CD4-positive, alpha-beta memory T cell (primary cell): Measurements from ENCODE around the gene GOLT1A. TPM values are rescaled to one million over a fixed set of nuclear protein-coding genes. Genes with fewer than 3 reads are reported as not detected.

ENCODE experiments used
- CTCF ChIA-PET: fragments of 350-600 bp; sonication (Branson Sonifier 250); formaldehyde crosslinking; loops from one replicate; lab custom pipeline; 2021; ENCODE audit warnings: inconsistent platforms; ENCODE audit not compliant: partially characterized antibody; lab: Charles Lee
- POLR2A ChIA-PET: fragments of 350-600 bp; sonication (Branson Sonifier 250); formaldehyde crosslinking; loops from one replicate; lab custom pipeline; 2021; ENCODE audit not compliant: partially characterized antibody; lab: Charles Lee
- DNase-seq, 5 donors: peaks; one replicate each; pipeline versions ENCODE4 v3.0.0 to v3.0.0-alpha.2; 2020 to 2022; ENCODE audit warnings: mixed read lengths in 1 of 5
- H3K27ac ChIP-seq: one replicate; pipeline ENCODE4 v1.7.0; 2013; ENCODE audit warnings: low read depth, low read length
- H3K27me3 ChIP-seq: 2 replicates; pipeline ENCODE4 v1.7.0; 2013; ENCODE audit warnings: mild to moderate bottlenecking, low read length, moderate library complexity; ENCODE audit not compliant: insufficient read depth
- H3K36me3 ChIP-seq: 2 replicates; pipeline ENCODE4 v1.7.0; 2013; ENCODE audit warnings: mild to moderate bottlenecking, low read length, moderate library complexity; ENCODE audit not compliant: insufficient read depth
- H3K4me1 ChIP-seq: 2 replicates; pipeline ENCODE4 v1.7.0; 2013; ENCODE audit warnings: mild to moderate bottlenecking, low read length, moderate library complexity; ENCODE audit not compliant: insufficient read depth
- H3K4me3 ChIP-seq, 2 donors: one replicate each; pipeline ENCODE4 v1.7.0; 2013; ENCODE audit warnings: low read length in 2 of 2, mild to moderate bottlenecking in 1 of 2
- H3K9me3 ChIP-seq, 2 donors: one replicate each; pipeline ENCODE4 v1.7.0; 2013; ENCODE audit warnings: low read length in 2 of 2, control low read depth in 1 of 2; ENCODE audit not compliant: control insufficient read depth in 1 of 2
- H3K27ac Mint-ChIP-seq, 7 donors: one replicate each; pipeline ENCODE4 v1.8.0; 2020 to 2021; ENCODE audit warnings: mixed read lengths in 7 of 7, mild to moderate bottlenecking in 6 of 7, inconsistent platforms in 3 of 7, moderate library complexity in 3 of 7
- H3K27me3 Mint-ChIP-seq, 2 donors: one replicate each; pipeline ENCODE4 v1.8.0; 2020 to 2021; ENCODE audit warnings: mixed read lengths in 2 of 2
- H3K36me3 Mint-ChIP-seq, 2 donors: one replicate each; pipeline ENCODE4 v1.8.0; 2020 to 2021; ENCODE audit warnings: mixed read lengths in 2 of 2, inconsistent platforms in 1 of 2, mild to moderate bottlenecking in 1 of 2
- H3K4me1 Mint-ChIP-seq, 4 donors: one replicate each; pipeline ENCODE4 v1.8.0; 2020 to 2021; ENCODE audit warnings: mixed read lengths in 4 of 4, mild to moderate bottlenecking in 1 of 4
- H3K4me3 Mint-ChIP-seq, 8 donors: one replicate each; pipeline ENCODE4 v1.8.0; 2020 to 2021; ENCODE audit warnings: mixed read lengths in 8 of 8, mild to moderate bottlenecking in 7 of 8, moderate library complexity in 6 of 8, inconsistent platforms in 3 of 8
- H3K9me3 Mint-ChIP-seq, 8 donors: one replicate each; pipeline ENCODE4 v1.8.0; 2020 to 2021; ENCODE audit warnings: mixed read lengths in 8 of 8, mild to moderate bottlenecking in 5 of 8, inconsistent platforms in 3 of 8, moderate library complexity in 1 of 8
- intact Hi-C: fragments of 100-400 bp; cut with micrococcal nuclease; formaldehyde crosslinking; loops from one replicate; pipeline ENCODE4 v1.15.1; 2023
- polyA plus RNA-seq, 2 donors: library from polyadenylated mRNA; unstranded; fragments of 300-500 nt; fragmentation: Illumina TruSeq; gene quantifications; one replicate each; pipeline ENCODE4 v1.2.3, GENCODE V29; 2021
- total RNA-seq, 2 experiments: library from RNA; stranded (reverse); gene quantifications; one replicate each; pipeline ENCODE4 v1.2.3, GENCODE V29; 2021

The GOLT1A gene
- total and polyA plus RNA-seq, 4 experiments from 2014 or later = 0.39 to 0.54 (median 0.41) TPM; not detected in 1

DNA sequence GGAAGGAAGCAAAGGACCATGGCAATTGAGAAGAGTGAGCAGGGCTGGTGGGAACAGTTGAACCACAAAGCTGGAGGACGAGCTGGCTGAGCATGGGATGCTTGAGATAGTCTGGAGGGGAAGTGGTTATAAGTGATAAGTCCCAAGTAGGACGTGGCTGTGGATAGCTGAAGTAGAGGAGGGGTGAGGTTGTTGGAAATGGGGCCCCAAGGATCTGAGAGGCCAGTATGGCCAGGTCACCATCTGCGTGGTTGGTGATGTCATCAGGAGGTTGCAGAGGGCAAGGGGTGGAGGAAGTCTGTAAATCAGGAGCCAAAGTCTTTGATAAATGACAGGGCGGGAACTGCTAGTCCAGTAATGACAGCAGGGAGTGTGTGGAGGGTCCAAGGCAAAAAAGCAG lies 36.7 kb downstream of the GOLT1A start:
- Histone ChIP-seq H3K4me1 (no peaks in the 10 kb centered on the region), H3K27me3 (no peaks in the 10 kb centered on the region), H3K27ac (no peak overlapping the region), H3K9me3 (no peaks in the 10 kb centered on the region), H3K4me3 (no peak overlapping the region), H3K36me3 (no peaks in the 10 kb centered on the region)
- H3K27me3 Mint-ChIP-seq = peaks cover 12 to 13% of the 10 kb centered on the region in 2 donors
- no peaks in the 10 kb centered on the region for H3K4me1 Mint-ChIP-seq
- H3K9me3 Mint-ChIP-seq = peaks cover 0 to 27% (median 12%) of the 10 kb centered on the region in 8 donors
- H3K4me3 Mint-ChIP-seq = no peak overlapping the region
- DNase-seq = no peak
- CTCF ChIA-PET = interaction anchor here (1.4 kb wide), 1 partner anchor 14 kb away, joined by 6 read pairs; no protein-coding TSS in a partner anchor
- H3K36me3 Mint-ChIP-seq = peaks cover 0 to 2% of the 10 kb centered on the region in 2 donors
- intact Hi-C loops = no loop called here
- POLR2A ChIA-PET = no interaction called here
- H3K27ac Mint-ChIP-seq = no peak overlapping the region

DNA sequence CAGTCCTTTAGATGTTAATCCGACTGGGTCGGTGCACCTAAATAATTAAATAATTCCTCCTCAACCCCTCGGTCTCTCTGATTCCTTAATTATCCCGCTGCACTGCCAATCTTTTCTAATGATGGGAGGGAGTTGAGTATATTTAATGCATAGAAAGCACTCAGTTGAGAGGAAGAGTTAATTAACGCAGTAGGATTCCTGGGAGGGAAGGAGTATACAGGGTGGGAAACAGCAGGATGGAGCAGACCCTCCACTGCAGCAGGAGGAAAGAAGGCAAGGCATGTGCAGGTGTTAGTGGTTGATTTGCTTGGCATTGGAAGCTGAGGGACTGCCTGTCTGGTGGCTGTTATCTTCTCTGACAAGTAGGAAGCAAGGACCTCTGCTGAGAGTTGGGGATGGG lies 37.7 kb downstream of the GOLT1A start:
- DNase-seq = no peak
- no peaks in the 10 kb centered on the region for H3K4me1 ChIP-seq
- no peaks in the 10 kb centered on the region for H3K9me3 ChIP-seq
- H3K27ac Mint-ChIP-seq = no peak overlapping the region
- peaks cover 0 to 3% of the 10 kb centered on the region in 2 donors for H3K36me3 Mint-ChIP-seq
- H3K27me3 Mint-ChIP-seq = peaks cover 12 to 13% of the 10 kb centered on the region in 2 donors
- H3K27me3 ChIP-seq = no peaks in the 10 kb centered on the region
- intact Hi-C loops = no loop called here
- peaks cover 2 to 35% (median 20%) of the 10 kb centered on the region in 8 donors for H3K9me3 Mint-ChIP-seq
- ChIA-PET CTCF (interaction anchor here (1.7 kb wide), 1 partner anchor 188 kb away, joined by 5 read pairs; no protein-coding TSS in a partner anchor), POLR2A (no interaction called here)
- no peak overlapping the region for H3K4me3 ChIP-seq
- no peaks in the 10 kb centered on the region for H3K4me1 Mint-ChIP-seq
- no peaks in the 10 kb centered on the region for H3K36me3 ChIP-seq
- H3K27ac ChIP-seq = no peak overlapping the region
- no peak overlapping the region for H3K4me3 Mint-ChIP-seq

DNA sequence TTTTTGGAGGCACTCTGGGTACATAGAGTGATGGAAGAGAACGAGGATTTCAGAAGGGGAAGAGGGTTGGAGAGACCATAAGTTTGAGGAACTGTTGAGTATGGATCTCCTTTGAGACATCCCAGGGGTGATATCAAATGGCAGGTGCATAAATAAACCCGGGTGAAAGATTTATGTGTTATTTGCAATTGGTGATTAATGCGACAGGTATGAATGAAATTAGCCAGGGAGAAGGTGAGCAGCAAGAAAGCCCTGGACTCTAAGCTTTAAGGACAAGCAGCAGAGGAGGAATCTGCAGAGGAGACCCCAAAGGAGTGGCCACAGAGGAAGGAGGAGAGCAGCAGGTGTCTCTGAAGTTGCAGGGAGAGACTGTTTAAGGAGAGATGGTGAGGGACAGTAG lies 38.8 kb downstream of the GOLT1A start:
- Mint-ChIP-seq H3K9me3 (peaks cover 2 to 44% (median 30%) of the 10 kb centered on the region in 8 donors), H3K27me3 (peaks cover 12 to 13% of the 10 kb centered on the region in 2 donors), H3K36me3 (peaks cover 0 to 5% of the 10 kb centered on the region in 2 donors), H3K4me3 (no peak overlapping the region), H3K4me1 (no peaks in the 10 kb centered on the region), H3K27ac (no peak overlapping the region)
- CTCF ChIA-PET = interaction anchor here (0.9 to 1.7 kb wide), 2 partner anchors 9 to 189 kb away, joined by 3 to 5 read pairs; no protein-coding TSS in a partner anchor
- Histone ChIP-seq H3K4me1 (no peaks in the 10 kb centered on the region), H3K4me3 (no peak overlapping the region), H3K27ac (no peak overlapping the region), H3K36me3 (no peaks in the 10 kb centered on the region), H3K27me3 (no peaks in the 10 kb centered on the region), H3K9me3 (peaks cover 0 to 8% of the 10 kb centered on the region in 2 donors)
- intact Hi-C loops = no loop called here
- POLR2A ChIA-PET = no interaction called here
- DNase-seq = no peak

DNA sequence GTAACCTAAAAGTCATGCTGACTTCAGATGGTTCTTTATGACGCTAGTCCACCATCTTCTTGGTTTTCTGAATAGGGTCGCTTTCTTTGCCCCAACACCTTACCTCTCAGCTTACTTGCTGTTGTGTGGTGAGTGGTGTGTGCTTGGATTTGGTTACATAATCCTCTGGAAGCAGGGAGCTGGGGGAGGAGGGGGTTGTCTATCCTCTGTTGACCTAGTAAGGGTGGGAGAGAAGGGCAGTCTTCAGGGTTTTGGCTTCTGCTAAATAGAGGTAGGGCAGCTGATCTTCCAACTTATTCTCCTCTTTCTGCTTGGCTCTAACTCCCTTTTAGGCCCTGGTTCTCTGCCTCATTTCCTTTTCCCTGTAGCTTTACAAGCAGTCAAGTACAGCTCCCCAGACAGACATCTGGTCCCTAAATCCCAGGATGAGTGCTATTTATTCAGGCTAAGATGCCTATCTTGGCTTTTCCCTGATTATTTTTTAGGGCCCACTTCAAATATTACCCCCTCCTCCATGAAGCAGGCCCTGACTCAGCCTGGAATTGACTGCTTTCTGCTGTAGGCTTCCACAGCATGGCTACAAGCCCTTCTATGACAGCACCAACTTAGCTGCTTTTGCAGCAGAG lies 41.3 kb downstream of the GOLT1A start:
- H3K27ac ChIP-seq = no peak overlapping the region
- H3K27me3 Mint-ChIP-seq = peaks cover 6 to 7% of the 10 kb centered on the region in 2 donors
- DNase-seq = no peak
- no peaks in the 10 kb centered on the region for H3K4me1 ChIP-seq
- ChIA-PET POLR2A (no interaction called here), CTCF (interaction anchor here (1.8 to 2.5 kb wide), 2 partner anchors 10 to 191 kb away, joined by 5 to 7 read pairs; no protein-coding TSS in a partner anchor)
- no peak overlapping the region for H3K4me3 ChIP-seq
- H3K9me3 Mint-ChIP-seq = peaks cover 5 to 59% (median 50%) of the 10 kb centered on the region in 8 donors
- peaks cover 4 to 20% of the 10 kb centered on the region in 2 donors for H3K9me3 ChIP-seq
- H3K27me3 ChIP-seq = no peaks in the 10 kb centered on the region
- no peaks in the 10 kb centered on the region for H3K36me3 ChIP-seq
- H3K4me1 Mint-ChIP-seq = no peaks in the 10 kb centered on the region
- H3K36me3 Mint-ChIP-seq = peaks cover under 1 to 9% of the 10 kb centered on the region in 2 donors
- intact Hi-C loops = no loop called here
- H3K27ac Mint-ChIP-seq = no peak overlapping the region
- no peak overlapping the region for H3K4me3 Mint-ChIP-seq

DNA sequence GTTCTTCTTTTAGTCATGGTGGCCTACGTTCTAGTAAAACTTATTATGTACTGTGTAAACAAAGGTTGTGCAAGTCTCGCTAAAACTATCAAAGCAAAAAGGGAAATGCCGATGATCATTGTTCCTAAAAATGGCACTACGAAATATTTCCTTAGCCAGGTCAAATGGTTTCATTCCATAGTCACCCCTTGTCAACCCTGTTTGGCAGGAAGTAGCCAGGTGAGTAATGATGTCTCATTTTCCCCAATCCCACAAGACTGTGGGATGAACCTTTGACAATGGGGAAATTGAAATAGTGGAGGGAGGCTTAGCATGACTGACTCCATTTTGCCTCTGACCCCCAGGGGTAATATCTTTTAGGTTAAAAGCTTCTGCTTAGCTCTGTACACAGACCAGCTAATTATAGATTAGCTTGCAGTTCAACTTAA lies 42.0 kb downstream of the GOLT1A start:
- no peak overlapping the region for H3K4me3 ChIP-seq
- H3K9me3 ChIP-seq = peaks cover 4 to 20% of the 10 kb centered on the region in 2 donors
- DNase-seq = no peak
- no peaks in the 10 kb centered on the region for H3K36me3 ChIP-seq
- intact Hi-C loops = no loop called here
- no peak overlapping the region for H3K27ac ChIP-seq
- no peaks in the 10 kb centered on the region for H3K4me1 Mint-ChIP-seq
- peaks cover 4 to 9% of the 10 kb centered on the region in 2 donors for H3K36me3 Mint-ChIP-seq
- H3K4me1 ChIP-seq = no peaks in the 10 kb centered on the region
- no peaks in the 10 kb centered on the region for H3K27me3 ChIP-seq
- peaks cover 5 to 65% (median 52%) of the 10 kb centered on the region in 8 donors for H3K9me3 Mint-ChIP-seq
- CTCF ChIA-PET = interaction anchor here (1.8 to 2.5 kb wide), 2 partner anchors 9 to 192 kb away, joined by 5 to 7 read pairs; no protein-coding TSS in a partner anchor
- H3K27me3 Mint-ChIP-seq = peaks cover 6 to 7% of the 10 kb centered on the region in 2 donors
- H3K27ac Mint-ChIP-seq = no peak overlapping the region
- POLR2A ChIA-PET = no interaction called here
- H3K4me3 Mint-ChIP-seq = no peak overlapping the region

DNA sequence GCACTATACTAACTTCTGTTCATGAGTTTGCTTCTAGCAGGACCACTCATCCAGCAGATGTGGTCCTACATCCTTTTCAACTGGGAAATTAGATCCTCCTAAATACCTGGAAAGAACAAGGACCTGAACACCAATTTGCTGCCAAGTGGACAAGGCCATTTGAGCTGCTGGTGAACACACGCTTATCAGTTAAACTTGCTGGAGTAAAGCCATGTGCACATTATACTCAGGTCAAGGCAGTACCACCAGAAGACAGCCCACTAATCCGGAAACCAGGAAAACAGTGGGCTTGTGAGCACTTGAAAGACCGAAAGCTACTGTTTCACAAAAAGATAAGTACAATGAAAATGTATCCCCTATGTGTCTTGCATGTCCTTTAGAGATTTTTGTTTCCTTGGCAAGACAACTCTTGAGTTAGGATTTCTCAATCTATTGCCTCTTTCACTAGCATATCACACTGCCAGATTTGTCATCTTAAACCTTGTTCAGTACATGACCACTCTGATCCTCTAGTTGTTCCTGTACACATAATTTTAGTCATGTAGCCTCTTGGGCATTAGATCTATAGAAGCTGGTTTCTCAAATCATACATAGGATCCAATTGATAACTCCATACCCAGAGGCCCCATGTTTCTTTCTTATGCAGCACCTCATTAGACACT lies 43.2 kb downstream of the GOLT1A start:
- Histone ChIP-seq H3K4me1 (no peaks in the 10 kb centered on the region), H3K27ac (no peak overlapping the region), H3K9me3 (peaks cover 4 to 20% of the 10 kb centered on the region in 2 donors), H3K4me3 (no peak overlapping the region), H3K27me3 (no peaks in the 10 kb centered on the region), H3K36me3 (no peaks in the 10 kb centered on the region)
- no peak overlapping the region for H3K4me3 Mint-ChIP-seq
- no peaks in the 10 kb centered on the region for H3K4me1 Mint-ChIP-seq
- H3K9me3 Mint-ChIP-seq = peaks cover 5 to 67% (median 52%) of the 10 kb centered on the region in 8 donors
- peaks cover 4 to 9% of the 10 kb centered on the region in 2 donors for H3K36me3 Mint-ChIP-seq
- ChIA-PET POLR2A (no interaction called here), CTCF (interaction anchor here (1.1 to 2.5 kb wide), 3 partner anchors 8 to 193 kb away, joined by 3 to 7 read pairs (median 5); no protein-coding TSS in a partner anchor)
- H3K27me3 Mint-ChIP-seq = peaks cover 6 to 7% of the 10 kb centered on the region in 2 donors
- no peak overlapping the region for H3K27ac Mint-ChIP-seq
- DNase-seq = no peak
- intact Hi-C loops = no loop called here

DNA sequence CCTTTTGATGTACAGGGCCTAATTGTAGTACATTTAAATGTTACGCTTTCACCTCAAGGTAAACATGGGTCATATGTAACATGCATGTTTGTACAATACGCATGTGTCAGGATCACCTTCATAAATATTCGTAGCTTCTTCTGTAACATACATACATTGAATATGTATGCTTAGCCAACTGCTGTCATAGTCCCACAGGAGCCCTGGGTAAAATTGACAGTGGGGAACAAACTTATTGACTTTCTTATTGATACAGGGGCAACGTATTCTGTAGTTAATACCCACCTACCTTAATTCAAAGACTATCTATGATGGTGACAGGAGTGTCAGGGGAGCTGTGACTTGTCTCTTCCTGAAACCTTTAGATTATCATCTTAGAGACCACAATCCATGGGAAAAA lies 43.9 kb downstream of the GOLT1A start:
- ChIA-PET POLR2A (no interaction called here), CTCF (interaction anchor here (1.1 to 1.2 kb wide), 2 partner anchors 194 to 229 kb away, joined by 3 to 4 read pairs; no protein-coding TSS in a partner anchor)
- H3K4me3 Mint-ChIP-seq = no peak overlapping the region
- no peaks in the 10 kb centered on the region for H3K4me1 Mint-ChIP-seq
- H3K9me3 Mint-ChIP-seq = peaks cover 5 to 67% (median 52%) of the 10 kb centered on the region in 8 donors
- H3K9me3 ChIP-seq = peaks cover 4 to 20% of the 10 kb centered on the region in 2 donors
- no peak overlapping the region for H3K4me3 ChIP-seq
- H3K4me1 ChIP-seq = no peaks in the 10 kb centered on the region
- intact Hi-C loops = no loop called here
- no peak for DNase-seq
- peaks cover 6 to 7% of the 10 kb centered on the region in 2 donors for H3K27me3 Mint-ChIP-seq
- no peaks in the 10 kb centered on the region for H3K36me3 ChIP-seq
- H3K27ac Mint-ChIP-seq = no peak overlapping the region
- H3K27me3 ChIP-seq = no peaks in the 10 kb centered on the region
- H3K36me3 Mint-ChIP-seq = peaks cover 4 to 9% of the 10 kb centered on the region in 2 donors
- no peak overlapping the region for H3K27ac ChIP-seq
